HCT116 (cell line): Measurements from ENCODE around the gene HCRTR1.

Experiments used
- CTCF ChIP-seq, 3 experiments: fragments of 200-600 bp in 1 of 3; sonication (generic) in 1 of 3; IDR thresholded peaks in 2 of 3; conservative IDR thresholded peaks in 1 of 3; 2 replicates each; pipeline ENCODE4 v1.5.1; 2012 to 2017; ENCODE audit warnings: low read depth in 2 of 3, low read length in 2 of 3, antibody characterized with exemption in 1 of 3, borderline replicate concordance in 1 of 3, control low read depth in 1 of 3, mild to moderate bottlenecking in 1 of 3, mixed read lengths in 1 of 3, mixed run types in 1 of 3, moderate library complexity in 1 of 3; ENCODE audit not compliant: insufficient read depth in 1 of 3
- MAX ChIP-seq: IDR thresholded peaks from 2 replicates; pipeline ENCODE4 v1.6.1; 2012
- POLR2A ChIP-seq: IDR thresholded peaks from 2 replicates; pipeline ENCODE4 v1.7.0; 2011; ENCODE audit warnings: borderline replicate concordance; ENCODE audit not compliant: insufficient read depth, insufficient read length; ENCODE audit errors: extremely low read depth
- POLR2AphosphoS5 ChIP-seq: IDR thresholded peaks from 2 replicates; pipeline ENCODE4 v1.6.1; 2011; ENCODE audit warnings: mild to moderate bottlenecking, low read depth, low read length, moderate library complexity
- ZNF274 ChIP-seq: fragments of 200-500 bp; sonication (Bioruptor generic); IDR thresholded peaks from 2 replicates; pipeline ENCODE4 v1.6.1; 2014; ENCODE audit warnings: mild to moderate bottlenecking, low read depth, low read length, inconsistent platforms

DNA sequence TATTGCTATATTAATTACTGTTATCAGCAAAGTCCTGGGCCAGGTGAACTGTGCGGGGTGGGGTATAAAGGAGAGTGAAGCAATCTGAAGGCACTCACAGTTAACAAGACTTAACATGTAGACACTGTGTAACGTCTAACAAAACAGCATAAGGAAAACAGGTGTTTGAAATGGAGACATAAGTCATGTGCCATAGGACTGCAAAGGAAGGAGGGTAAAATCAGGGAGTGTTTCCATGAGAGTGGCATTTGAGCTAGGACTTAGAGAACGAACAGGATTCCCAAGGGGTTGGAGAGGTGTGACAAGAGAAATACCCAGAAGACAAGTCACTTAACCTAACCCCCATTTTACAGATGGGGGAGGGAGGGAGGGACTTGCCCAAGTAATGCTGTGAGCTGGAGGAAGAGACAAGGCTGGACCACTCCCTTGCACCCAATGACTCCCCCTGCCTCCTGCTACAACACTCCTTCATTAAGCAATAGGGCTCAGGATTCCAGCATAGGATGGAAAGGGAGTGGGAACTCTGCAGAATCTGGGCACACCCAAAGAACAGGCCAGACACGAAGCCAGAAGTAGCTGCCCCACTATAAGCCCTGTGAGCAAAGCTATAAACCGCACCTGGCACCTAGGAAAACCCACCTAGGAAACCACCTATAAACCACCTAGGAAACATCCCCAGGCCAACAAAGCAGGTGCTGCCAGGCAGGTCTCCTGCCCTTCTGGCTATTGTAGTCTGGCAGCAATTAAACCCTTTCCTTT lies 20.6 kb downstream of the HCRTR1 start:
- TF ChIP-seq POLR2AphosphoS5 (no peak), CTCF (IDR thresholded peaks at IDR 0.05 in 2 of 3, conservative IDR thresholded peaks at IDR 0.05 in 1 of 3; ENCODE audit: borderline replicate concordance in 1 of 3, insufficient read depth in 1 of 3, low read depth in 2 of 3, low read length in 2 of 3) (no peak), POLR2A (no peak), MAX (no peak), ZNF274 (no peak)
